Panc1 (cell line): Measurements from ENCODE around the gene ZBTB8A. TPM values are rescaled to one million over a fixed set of nuclear protein-coding genes. Genes with fewer than 3 reads are reported as not detected.

Experiments
- ATAC-seq: fragments of 200-7000 bp; cut with Tn5 transposase; 2 replicates; pipeline ENCODE4 v1.9.1; 2020; ENCODE audit warnings: mild to moderate bottlenecking, moderate library complexity
- BruUV-seq: library from RNA; stranded (reverse); fragments of 400-500 nt; replicated peaks from 2 replicates; lab custom pipeline; 2021; lab: Mats Ljungman, UMichigan
- CTCF ChIA-PET: fragments of 300-600 bp; sonication (Branson Sonifier 250); formaldehyde crosslinking; loops from one replicate; lab custom pipeline; 2022; ENCODE audit warnings: antibody characterized with exemption; lab: Charles Lee
- POLR2A ChIA-PET: fragments of 300-600 bp; sonication (Branson Sonifier 250); formaldehyde crosslinking; loops from one replicate; lab custom pipeline; 2022; ENCODE audit warnings: antibody characterized with exemption; lab: Charles Lee
- DNase-seq: peaks from one replicate; pipeline ENCODE4 v3.0.0-alpha.2; 2010; ENCODE audit warnings: low read depth, low spot score
- H3K27ac ChIP-seq: 2 replicates; pipeline ENCODE4 v1.5.1; 2011; ENCODE audit warnings: mild to moderate bottlenecking, low read length, inconsistent platforms
- H3K27me3 ChIP-seq: fragments of 200-500 bp; sonication (Bioruptor generic); 2 replicates; pipeline ENCODE4 v1.6.0; 2014; ENCODE audit warnings: low read length, inconsistent platforms; ENCODE audit not compliant: control insufficient read depth, insufficient read depth
- H3K36me3 ChIP-seq: fragments of 200-500 bp; sonication (Bioruptor generic); 2 replicates; pipeline ENCODE4 v1.5.1; 2014; ENCODE audit warnings: inconsistent platforms, mild to moderate bottlenecking, low read length, moderate library complexity; ENCODE audit not compliant: control insufficient read depth, insufficient read depth
- H3K4me1 ChIP-seq: 2 replicates; pipeline ENCODE4 v1.5.1; 2011; ENCODE audit warnings: inconsistent platforms, mild to moderate bottlenecking, low read length, moderate library complexity; ENCODE audit not compliant: control insufficient read depth, insufficient read depth
- H3K4me3 ChIP-seq, 2 experiments: 2 replicates each; pipeline ENCODE4 v1.5.1; 2011 to 2012; ENCODE audit warnings: low read depth in 2 of 2, low read length in 2 of 2, mild to moderate bottlenecking in 2 of 2, inconsistent platforms in 1 of 2, moderate library complexity in 1 of 2
- H3K9me3 ChIP-seq: fragments of 200-500 bp; sonication (Bioruptor generic); 2 replicates; pipeline ENCODE4 v1.5.1; 2014; ENCODE audit warnings: low read depth, mild to moderate bottlenecking, inconsistent platforms, low read length, moderate library complexity; ENCODE audit not compliant: control insufficient read depth, insufficient read depth
- POLR2AphosphoS5 ChIP-seq: IDR thresholded peaks from 2 replicates; pipeline ENCODE4 v1.6.1; 2012; ENCODE audit warnings: mild to moderate bottlenecking, low read depth, low read length, moderate library complexity
- REST ChIP-seq, 2 experiments: IDR thresholded peaks; 2 replicates each; pipeline ENCODE4 v1.6.1; 2011 to 2012; ENCODE audit warnings: low read depth in 2 of 2, control low read depth in 1 of 2, low read length in 1 of 2, mild to moderate bottlenecking in 1 of 2, moderate library complexity in 1 of 2; ENCODE audit not compliant: insufficient read depth in 1 of 2
- SIN3A ChIP-seq: IDR thresholded peaks from 2 replicates; pipeline ENCODE4 v1.6.1; 2012; ENCODE audit warnings: low read depth, mild to moderate bottlenecking, low read length, moderate library complexity, borderline replicate concordance; ENCODE audit not compliant: insufficient read depth
- TCF7L2 ChIP-seq: IDR thresholded peaks from 2 replicates; pipeline ENCODE4 v1.6.1; 2011; ENCODE audit warnings: mild to moderate bottlenecking, low read depth, low read length, inconsistent platforms
- in situ Hi-C: cut with HindIII; loops from 2 replicates; pipeline ENCODE4 v1.10.0; 2016; ENCODE audit warnings: low sequenced_read_pairs, low pct_unique_long_range_greater_than_20kb
- intact Hi-C: fragments of 100-400 bp; cut with micrococcal nuclease; formaldehyde crosslinking; loops from one replicate; pipeline ENCODE4 v1.10.0; 2022; ENCODE audit not compliant: unreplicated experiment
- total RNA-seq: library from RNA; stranded (reverse); gene quantifications from one replicate; pipeline ENCODE4 v1.2.1, GENCODE V29; 2021; ENCODE audit not compliant: unreplicated experiment
- TF ChIP-seq, protein P1 (sequence below): fragments of 450-650 bp; IDR thresholded peaks from 2 replicates; pipeline ENCODE4 v1.5.1; 2017; ENCODE audit warnings: mild to moderate bottlenecking

Gene ZBTB8A
- total RNA-seq, 1 experiment from 2014 or later, result 6.5 TPM

DNA sequence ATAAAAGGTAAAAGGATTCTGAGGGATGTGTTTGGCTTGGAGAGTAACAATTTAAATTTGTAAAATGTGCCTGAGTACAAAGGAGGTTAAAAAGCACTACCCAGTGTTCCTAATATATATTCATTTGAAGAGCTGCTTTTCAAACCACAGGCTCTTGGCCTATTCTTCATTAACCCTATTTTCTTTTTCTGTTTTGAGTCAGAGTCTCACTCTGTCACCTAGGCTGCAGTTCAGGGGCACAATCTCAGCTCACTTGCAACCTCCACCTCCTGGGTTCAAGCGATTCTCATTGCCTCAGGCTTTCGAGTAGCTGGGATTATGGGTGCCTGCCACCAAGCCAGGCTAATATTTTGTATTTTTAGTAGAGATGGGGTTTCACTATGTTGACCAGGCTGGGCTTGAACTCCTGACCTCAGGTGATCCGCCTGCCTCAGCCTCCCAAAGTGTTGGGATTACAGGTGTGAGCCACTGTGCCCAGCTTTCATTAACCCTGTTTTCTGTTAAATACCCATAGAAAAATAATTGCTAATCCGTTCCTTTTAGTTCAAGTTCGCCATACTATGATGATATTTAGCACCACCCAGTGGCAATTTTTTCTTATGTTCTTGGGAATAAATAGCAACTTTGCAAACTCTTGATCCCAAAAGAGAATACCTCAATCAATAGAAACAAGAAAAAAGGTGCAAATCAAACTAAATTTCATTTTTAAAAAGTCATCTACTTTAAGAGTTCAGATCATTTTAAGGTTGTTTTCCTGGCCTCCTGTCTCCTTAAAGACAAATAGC is 80.7 kb downstream of the ZBTB8A start:
- H3K4me1 ChIP-seq, result no peaks in the 10 kb centered on the region
- H3K27me3 ChIP-seq, result no peaks in the 10 kb centered on the region
- ATAC-seq, result no peak
- in situ Hi-C loops, result no loop called here
- POLR2A ChIA-PET, result no interaction called here
- CTCF ChIA-PET, result interaction anchor here (0.5 kb wide), 1 partner anchor 79 kb away, joined by 3 read pairs; no protein-coding TSS in a partner anchor
- no peak overlapping the region for H3K27ac ChIP-seq
- no peak overlapping the region for H3K4me3 ChIP-seq
- no peak for DNase-seq
- intact Hi-C loops, result loop anchor here (10.0 kb wide), 1 partner anchor 95 kb away; no protein-coding TSS in a partner anchor
- TF ChIP-seq SIN3A (no peak), TCF7L2 (no peak), REST (IDR thresholded peaks at IDR 0.05; ENCODE audit: insufficient read depth in 1 of 2, low read depth in 2 of 2, low read length in 1 of 2) (no peak), POLR2AphosphoS5 (no peak)
- TF ChIP-seq, protein P1, sequence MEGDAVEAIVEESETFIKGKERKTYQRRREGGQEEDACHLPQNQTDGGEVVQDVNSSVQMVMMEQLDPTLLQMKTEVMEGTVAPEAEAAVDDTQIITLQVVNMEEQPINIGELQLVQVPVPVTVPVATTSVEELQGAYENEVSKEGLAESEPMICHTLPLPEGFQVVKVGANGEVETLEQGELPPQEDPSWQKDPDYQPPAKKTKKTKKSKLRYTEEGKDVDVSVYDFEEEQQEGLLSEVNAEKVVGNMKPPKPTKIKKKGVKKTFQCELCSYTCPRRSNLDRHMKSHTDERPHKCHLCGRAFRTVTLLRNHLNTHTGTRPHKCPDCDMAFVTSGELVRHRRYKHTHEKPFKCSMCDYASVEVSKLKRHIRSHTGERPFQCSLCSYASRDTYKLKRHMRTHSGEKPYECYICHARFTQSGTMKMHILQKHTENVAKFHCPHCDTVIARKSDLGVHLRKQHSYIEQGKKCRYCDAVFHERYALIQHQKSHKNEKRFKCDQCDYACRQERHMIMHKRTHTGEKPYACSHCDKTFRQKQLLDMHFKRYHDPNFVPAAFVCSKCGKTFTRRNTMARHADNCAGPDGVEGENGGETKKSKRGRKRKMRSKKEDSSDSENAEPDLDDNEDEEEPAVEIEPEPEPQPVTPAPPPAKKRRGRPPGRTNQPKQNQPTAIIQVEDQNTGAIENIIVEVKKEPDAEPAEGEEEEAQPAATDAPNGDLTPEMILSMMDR, result no peak
- no peaks in the 10 kb centered on the region; the same call in 1 of the 2 replicates for H3K36me3 ChIP-seq
- no peaks in the 10 kb centered on the region for H3K9me3 ChIP-seq
- no TSS peak for BruUV-seq

DNA sequence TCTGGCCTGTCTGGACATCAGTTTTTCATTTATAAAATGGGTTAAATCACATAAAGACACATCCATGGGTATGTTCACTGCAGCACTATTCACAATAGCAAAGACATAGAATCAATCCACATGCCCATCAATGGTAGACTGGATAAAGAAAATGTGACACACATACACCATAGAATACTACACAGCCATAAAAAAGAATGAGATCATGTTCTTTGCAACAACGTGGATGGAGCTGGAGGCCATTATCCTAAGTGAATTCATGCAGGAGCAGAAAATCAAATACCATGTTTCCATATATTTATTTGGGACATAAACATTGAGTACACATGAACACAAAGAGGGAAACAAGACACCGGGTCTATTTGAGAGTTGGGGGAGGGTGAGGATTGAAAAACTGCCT is 83.0 kb downstream of the ZBTB8A start:
- no peak overlapping the region for H3K27ac ChIP-seq
- no TSS peak for BruUV-seq
- no peak overlapping the region for H3K4me3 ChIP-seq
- H3K36me3 ChIP-seq, result peaks cover under 1% of the 10 kb centered on the region
- in situ Hi-C loops (no loop called here), intact Hi-C loops (no loop called here)
- DNase-seq (no peak), ATAC-seq (no peak)
- TF ChIP-seq POLR2AphosphoS5 (no peak), REST (IDR thresholded peaks at IDR 0.05; ENCODE audit: insufficient read depth in 1 of 2, low read depth in 2 of 2, low read length in 1 of 2) (no peak), SIN3A (no peak), TCF7L2 (no peak)
- TF ChIP-seq, protein P1, result no peak
- POLR2A ChIA-PET, result no interaction called here
- CTCF ChIA-PET, result no interaction called here
- H3K9me3 ChIP-seq, result no peaks in the 10 kb centered on the region
- H3K27me3 ChIP-seq, result no peaks in the 10 kb centered on the region
- H3K4me1 ChIP-seq, result no peaks in the 10 kb centered on the region
